Stimulated activated CD4-positive, alpha-beta T cell treated with anti-CD3 and anti-CD28 coated beads, Interleukin-4, amount 100 ng/mL, for 24 hours (primary cell): ENCODE data around the gene CCDC57.

Source experiments
- DNase-seq: peaks from one replicate; pipeline ENCODE4 v3.0.0-alpha.2; 2020

Gene CCDC57

GRCh38 chr17:82077617-82078358 lies 134.9 kb downstream of the CCDC57 start:
- no peak for DNase-seq

- no peak for DNase-seq
Observed at GRCh38 chr17:82076785-82077591, 135.7 kb downstream of the CCDC57 start.

DNA sequence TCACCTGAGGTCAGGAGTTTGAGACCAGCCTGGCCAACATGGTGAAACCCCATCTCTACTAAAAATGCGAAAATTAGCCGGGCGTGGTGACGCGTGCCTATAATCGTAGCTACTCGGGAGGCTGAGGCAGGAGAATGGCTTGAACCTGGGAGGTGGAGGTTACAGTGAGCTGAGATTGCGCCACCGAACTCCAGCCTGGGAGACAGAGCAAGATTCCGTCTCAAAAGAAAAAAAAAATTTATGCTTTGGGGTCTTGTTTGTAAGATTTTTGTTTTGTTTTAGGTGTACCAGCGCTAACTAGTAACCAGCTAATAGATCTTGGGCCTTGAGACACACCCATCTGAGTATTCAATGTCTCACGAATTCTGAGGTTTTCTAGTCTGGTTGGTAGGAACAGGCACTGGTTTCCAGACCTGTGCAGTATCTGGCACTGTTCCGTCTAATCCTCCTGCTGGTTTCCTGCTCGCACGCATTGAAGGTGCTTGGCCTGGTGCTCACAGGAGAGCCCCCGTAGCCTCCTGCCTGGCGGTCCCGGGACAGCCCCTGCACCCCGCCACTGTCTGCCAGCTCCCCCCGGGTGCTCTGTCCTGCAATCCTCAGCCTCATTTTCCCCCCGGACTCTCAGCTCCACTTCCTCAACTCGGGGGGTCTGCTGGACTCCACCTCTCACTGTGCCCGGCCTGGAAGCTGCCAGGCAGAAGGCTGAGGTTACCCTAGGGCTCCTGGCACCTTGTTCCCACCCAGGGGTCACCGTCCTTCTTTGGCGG lies 136.4 kb downstream of the CCDC57 start:
- no peak for DNase-seq

GRCh38 chr17:82073446-82073845 lies 139.2 kb downstream of the CCDC57 start:
- DNase-seq: no peak

DNA sequence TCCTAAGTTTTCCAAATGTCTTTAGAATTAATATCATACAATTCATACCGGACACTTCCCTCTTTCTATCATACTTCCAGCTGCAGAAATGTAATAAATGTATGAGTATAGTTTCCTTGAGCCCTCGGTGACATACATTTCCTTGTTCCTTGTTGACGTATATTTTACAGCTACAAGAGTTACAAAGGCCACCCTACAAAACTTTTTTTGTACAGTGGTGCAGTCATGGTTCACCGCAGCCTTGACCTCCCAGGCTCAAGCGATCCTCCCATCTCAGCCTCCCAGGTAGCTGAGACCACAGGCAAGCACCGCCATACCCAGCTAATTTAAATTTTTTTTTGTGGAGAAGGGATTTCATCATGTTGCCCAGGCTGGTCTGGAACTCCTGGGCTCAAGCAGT lies 139.8 kb downstream of the CCDC57 start:
- no peak for DNase-seq

DNA sequence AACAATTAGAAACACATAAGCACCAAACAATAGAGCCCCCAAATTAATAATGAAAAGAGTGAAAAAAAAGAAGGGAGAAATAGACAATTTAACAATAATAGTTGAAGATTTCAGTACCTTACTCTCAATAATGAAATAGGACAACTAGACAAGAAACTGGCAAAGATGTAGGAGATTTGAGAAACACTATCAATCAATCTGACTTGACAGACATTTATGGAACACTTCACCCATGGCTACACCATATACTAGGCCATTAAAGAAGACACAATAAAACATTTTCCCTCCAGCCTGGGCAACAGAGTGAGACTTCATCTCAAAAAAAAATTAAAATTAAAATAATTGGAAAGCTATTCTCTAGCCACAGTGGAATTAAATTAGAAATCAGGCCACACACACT lies 142.0 kb downstream of the CCDC57 start:
- no peak for DNase-seq

DNA sequence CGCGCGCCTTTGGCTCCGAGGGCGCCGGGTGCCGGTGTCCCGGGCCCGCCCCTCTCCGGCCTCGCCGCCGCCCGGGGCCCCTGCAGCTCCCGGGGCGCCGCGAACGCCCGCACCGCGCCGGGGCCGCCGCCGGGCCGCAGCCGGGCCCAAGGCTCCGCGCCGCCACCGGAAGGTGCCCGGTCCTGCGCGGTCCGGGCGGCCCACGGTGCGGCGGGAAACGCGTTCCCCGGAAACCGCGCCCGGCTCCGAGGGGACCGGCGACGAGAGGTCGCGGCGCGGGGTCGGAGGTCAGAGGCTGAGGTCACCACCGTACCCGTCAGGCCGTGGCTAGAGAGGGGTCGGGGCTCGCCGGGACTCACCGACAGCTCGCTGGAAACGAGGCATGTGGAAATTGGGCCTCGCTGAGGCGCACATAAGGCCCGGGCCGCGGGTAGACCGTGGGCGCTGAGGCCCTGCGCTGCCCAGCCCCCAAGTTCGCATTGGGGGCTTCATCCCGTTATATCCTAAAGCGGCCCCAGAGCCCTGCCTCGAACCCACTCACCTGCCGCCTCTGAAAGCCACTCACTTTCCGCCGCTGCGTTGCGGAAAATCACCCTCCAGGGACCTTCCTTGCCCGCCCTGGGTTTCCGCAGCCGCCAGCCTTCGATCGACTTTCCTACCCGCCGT lies 146.9 kb downstream of the CCDC57 start, which contains the start of gene DUS1L:
Gene DUS1L (minus strand): TSS at position 167 of the 666 bp plus-strand sequence. CDS start 745 bp downstream, outside the sequence.
- DNase-seq: peak; percentile 72

DNA sequence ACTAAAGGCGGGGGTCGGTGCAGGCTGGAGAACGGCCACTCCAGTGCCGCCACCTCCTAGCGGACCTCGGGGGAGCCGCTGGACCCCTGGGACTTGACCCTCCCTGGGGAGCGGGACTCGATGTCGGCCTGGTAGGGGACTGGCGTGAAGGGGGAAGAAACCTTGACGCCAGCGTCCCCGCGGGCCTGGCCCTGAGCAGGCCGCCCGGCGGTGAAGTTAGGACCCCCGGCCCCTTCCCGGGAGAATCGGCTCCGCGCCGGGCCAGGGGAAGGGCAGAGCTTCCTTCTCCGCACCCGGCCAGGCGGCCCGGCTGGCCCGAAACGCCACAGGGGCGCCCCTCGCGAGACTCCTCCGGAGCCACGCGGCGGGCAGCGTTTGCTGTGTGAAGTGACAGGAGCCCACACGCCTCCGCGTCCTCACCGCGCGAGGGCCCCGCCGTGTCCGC lies 147.4 kb downstream of the CCDC57 start:
- DNase-seq: no peak

DNA sequence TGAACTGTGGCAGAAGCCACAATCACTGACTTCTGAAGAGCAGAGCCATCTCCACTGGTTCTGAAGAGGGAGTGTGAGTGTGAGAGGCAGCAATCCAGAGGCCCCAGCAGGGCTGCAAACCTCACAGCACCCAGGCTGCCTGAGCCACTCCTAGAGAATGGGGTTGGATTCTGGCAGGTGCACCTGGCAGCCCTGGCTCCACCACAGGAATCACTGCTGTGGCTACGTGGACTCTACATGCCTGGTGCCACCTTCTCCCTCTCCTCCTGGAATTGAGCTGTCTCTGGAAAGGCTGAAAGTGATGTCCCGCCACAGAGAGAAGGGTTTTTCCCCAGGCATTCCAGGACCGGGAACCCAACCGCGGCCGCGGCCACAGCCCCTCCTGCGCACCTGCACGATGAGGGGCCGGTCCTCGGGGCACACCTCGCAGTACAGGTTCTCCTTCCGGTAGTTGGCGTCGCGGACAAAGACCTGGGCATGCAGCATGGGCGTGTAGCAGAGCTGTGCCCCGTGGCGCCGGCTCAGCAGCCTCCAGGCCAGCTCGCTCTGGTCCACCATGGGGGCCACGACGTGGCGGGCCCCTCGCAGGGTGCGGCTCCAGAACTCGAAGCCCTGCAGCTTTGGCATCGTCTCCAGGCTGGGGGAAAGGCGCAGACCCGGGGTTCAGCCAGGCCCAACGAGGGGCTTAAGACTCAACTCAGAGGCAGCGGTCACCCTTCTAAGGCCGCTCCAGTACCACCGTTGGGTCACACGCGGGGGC lies 148.0 kb downstream of the CCDC57 start:
- DNase-seq: no peak

- DNase-seq: no peak
Observed at GRCh38 chr17:82063424-82064415, 148.9 kb downstream of the CCDC57 start.

- no peak for DNase-seq
Observed at GRCh38 chr17:82062984-82063368, 149.7 kb downstream of the CCDC57 start.

- no peak for DNase-seq
Observed at GRCh38 chr17:82062076-82062983, 150.3 kb downstream of the CCDC57 start.

GRCh38 chr17:82061047-82061925 lies 151.4 kb downstream of the CCDC57 start:
- no peak for DNase-seq

DNA sequence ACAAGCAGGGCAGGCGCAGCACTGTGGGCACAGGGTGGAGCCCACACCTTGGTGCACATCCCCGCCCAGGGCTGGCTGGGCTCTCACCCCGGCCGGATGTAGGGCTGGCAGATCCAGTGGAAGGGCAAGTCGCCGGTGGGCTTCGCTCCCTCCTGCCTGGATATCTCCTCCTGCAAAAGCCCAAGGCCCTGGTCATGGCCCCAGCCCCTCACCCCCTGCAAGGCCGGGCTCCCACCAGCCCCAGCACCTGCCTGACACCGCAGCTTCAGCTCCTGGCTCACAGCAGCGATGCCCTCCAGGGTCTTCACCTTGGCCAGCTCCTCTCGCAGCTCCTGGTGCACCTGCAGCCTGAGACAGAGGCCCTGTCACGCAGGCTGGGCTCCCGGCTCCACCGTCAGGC lies 152.0 kb downstream of the CCDC57 start:
- no peak for DNase-seq

GRCh38 chr17:82060001-82060380 lies 152.7 kb downstream of the CCDC57 start:
- no peak for DNase-seq

GRCh38 chr17:82059272-82060000 lies 153.2 kb downstream of the CCDC57 start:
- DNase-seq: no peak

GRCh38 chr17:82058855-82059249 lies 153.8 kb downstream of the CCDC57 start:
- no peak for DNase-seq
